Stimulated activated naive B cell treated with anti-CD40 and anti-IgM and Interleukin-4, amounts not matched to agents 10 μg/mL and 1 μg/mL and 100 μg/mL, for 72 hours (primary cell): Measurements from ENCODE around the gene ANKMY1.
A peak's percentile ranks its signal among the peaks of the same experiment; 100 is the strongest.
"Not testable (repeated sequence)": the region's sequence is repeated elsewhere in the genome, so short reads cannot be mapped to it uniquely, and the experiment has no call there.

Experiments used
- ATAC-seq, 2 donors: fragments of 150-1000 bp; cut with Tn5 transposase; replicated peaks; 2 replicates each; pipeline ENCODE4 v1.10.0; 2021; ENCODE audit warnings: moderate library complexity in 1 of 2
- DNase-seq: peaks from one replicate; pipeline ENCODE4 v3.0.0; 2021
- H3K27ac Mint-ChIP-seq: one replicate; pipeline ENCODE4 v1.8.0; 2022; ENCODE audit warnings: mild to moderate bottlenecking, mixed read lengths
- H3K27me3 Mint-ChIP-seq, 2 donors: one replicate each; pipeline ENCODE4 v1.8.0; 2022; ENCODE audit warnings: mixed read lengths in 2 of 2
- H3K36me3 Mint-ChIP-seq, 2 donors: one replicate each; pipeline ENCODE4 v1.8.0; 2022; ENCODE audit warnings: mixed read lengths in 2 of 2, mild to moderate bottlenecking in 1 of 2
- H3K4me1 Mint-ChIP-seq, 2 donors: one replicate each; pipeline ENCODE4 v1.8.0; 2022; ENCODE audit warnings: mixed read lengths in 2 of 2, mild to moderate bottlenecking in 1 of 2
- H3K4me3 Mint-ChIP-seq, 2 donors: one replicate each; pipeline ENCODE4 v1.8.0; 2022; ENCODE audit warnings: mild to moderate bottlenecking in 2 of 2, mixed read lengths in 2 of 2, moderate library complexity in 1 of 2
- H3K9me3 Mint-ChIP-seq, 2 donors: one replicate each; pipeline ENCODE4 v1.8.0; 2022; ENCODE audit warnings: mixed read lengths in 2 of 2, mild to moderate bottlenecking in 1 of 2

Gene ANKMY1

GRCh38 chr2:240563231-240563630, 5.4 kb upstream of the ANKMY1 start:
- not testable (repeated sequence) for H3K4me3 Mint-ChIP-seq, ATAC-seq, H3K9me3 Mint-ChIP-seq, H3K27me3 Mint-ChIP-seq, DNase-seq
- peaks cover 29 to 42% of the 10 kb centered on the region in 2 donors for H3K36me3 Mint-ChIP-seq
- H3K4me1 Mint-ChIP-seq: peaks cover 46 to 77% of the 10 kb centered on the region in 2 donors
- H3K27ac Mint-ChIP-seq: peak overlapping the region; percentile 31

GRCh38 chr2:240561325-240561971, 3.7 kb upstream of the ANKMY1 start:
- H3K27me3 Mint-ChIP-seq: no peaks in the 10 kb centered on the region
- peak overlapping the region; percentile 91 for H3K4me3 Mint-ChIP-seq
- peaks cover 44 to 70% of the 10 kb centered on the region in 2 donors for H3K4me1 Mint-ChIP-seq
- ATAC-seq (peak; percentile 0 to 7), DNase-seq (no peak)
- no peaks in the 10 kb centered on the region for H3K9me3 Mint-ChIP-seq
- peak overlapping the region; percentile 96 for H3K27ac Mint-ChIP-seq
- H3K36me3 Mint-ChIP-seq: peaks cover 35 to 51% of the 10 kb centered on the region in 2 donors

- ATAC-seq (peak; percentile 69 to 73), DNase-seq (peak; percentile 97)
- Mint-ChIP-seq H3K27ac (peak overlapping the region; percentile 96), H3K36me3 (peaks cover 35 to 55% of the 10 kb centered on the region in 2 donors), H3K27me3 (no peaks in the 10 kb centered on the region), H3K4me3 (peak overlapping the region; percentile 91), H3K9me3 (no peaks in the 10 kb centered on the region), H3K4me1 (peaks cover 42 to 62% of the 10 kb centered on the region in 2 donors)
Measured at GRCh38 chr2:240560480-240561324, 2.9 kb upstream of the ANKMY1 start.

- H3K36me3 Mint-ChIP-seq: peaks cover 36 to 58% of the 10 kb centered on the region in 2 donors
- peak; percentile 91 for DNase-seq
- peaks cover 38 to 56% of the 10 kb centered on the region in 2 donors for H3K4me1 Mint-ChIP-seq
- H3K27ac Mint-ChIP-seq: peak within 1 kb of the TSS; percentile 96
- no peaks in the 10 kb centered on the region for H3K27me3 Mint-ChIP-seq
- ATAC-seq: peak; percentile 75 to 76
- no peaks in the 10 kb centered on the region for H3K9me3 Mint-ChIP-seq
- H3K4me3 Mint-ChIP-seq: peak within 1 kb of the TSS; percentile 91
Measured at GRCh38 chr2:240560084-240560479, 2.3 kb upstream of the ANKMY1 start, which contains the start of gene DUSP28. DUSP28 (plus strand) TSS chr2:240560357; CDS start chr2:240560685, 328 bp downstream.

GRCh38 chr2:240559286-240559685, 1.5 kb upstream of the ANKMY1 start:
- DNase-seq (no peak), ATAC-seq (no peak)
- Mint-ChIP-seq H3K27ac (peak overlapping the region; percentile 85), H3K36me3 (peaks cover 30 to 57% of the 10 kb centered on the region in 2 donors), H3K4me1 (peaks cover 31 to 48% of the 10 kb centered on the region in 2 donors), H3K4me3 (peak overlapping the region; percentile 91), H3K27me3 (no peaks in the 10 kb centered on the region), H3K9me3 (no peaks in the 10 kb centered on the region)

- no peak for DNase-seq
- H3K27ac Mint-ChIP-seq: no peak overlapping the region
- H3K4me3 Mint-ChIP-seq: peak overlapping the region; percentile 76 to 84
- peaks cover 30 to 43% of the 10 kb centered on the region in 2 donors for H3K4me1 Mint-ChIP-seq
- no peaks in the 10 kb centered on the region for H3K27me3 Mint-ChIP-seq
- H3K36me3 Mint-ChIP-seq: peaks cover 26 to 50% of the 10 kb centered on the region in 2 donors
- H3K9me3 Mint-ChIP-seq: no peaks in the 10 kb centered on the region
- ATAC-seq: no peak
Measured at GRCh38 chr2:240558236-240558761, 511 bp upstream of the ANKMY1 start.

- ATAC-seq (no peak), DNase-seq (no peak)
- peaks cover 29 to 50% of the 10 kb centered on the region in 2 donors for H3K36me3 Mint-ChIP-seq
- peaks cover 35 to 39% of the 10 kb centered on the region in 2 donors for H3K4me1 Mint-ChIP-seq
- H3K27ac Mint-ChIP-seq: no peak overlapping the region
- H3K9me3 Mint-ChIP-seq: no peaks in the 10 kb centered on the region
- H3K4me3 Mint-ChIP-seq: peak overlapping the region in 1 of 2 donors; percentile 46
- no peaks in the 10 kb centered on the region for H3K27me3 Mint-ChIP-seq
Measured at GRCh38 chr2:240557101-240557751, 562 bp downstream of the ANKMY1 start.

- peak overlapping the region; percentile 37 for H3K27ac Mint-ChIP-seq
- no peak for ATAC-seq
- peak overlapping the region in 1 of 2 donors; percentile 48 for H3K4me3 Mint-ChIP-seq
- H3K9me3 Mint-ChIP-seq: peaks cover 0 to 2% of the 10 kb centered on the region in 2 donors
- H3K27me3 Mint-ChIP-seq: no peaks in the 10 kb centered on the region
- H3K36me3 Mint-ChIP-seq: peaks cover 35 to 53% of the 10 kb centered on the region in 2 donors
- peaks cover 37 to 39% of the 10 kb centered on the region in 2 donors for H3K4me1 Mint-ChIP-seq
- DNase-seq: no peak
Measured at GRCh38 chr2:240556553-240557100, 1.2 kb downstream of the ANKMY1 start.

GRCh38 chr2:240555541-240556250, 2.1 kb downstream of the ANKMY1 start:
- Mint-ChIP-seq H3K27ac (no peak overlapping the region), H3K4me1 (peaks cover 38% of the 10 kb centered on the region in 2 donors), H3K36me3 (peaks cover 40 to 57% of the 10 kb centered on the region in 2 donors), H3K9me3 (peaks cover 0 to 2% of the 10 kb centered on the region in 2 donors), H3K27me3 (no peaks in the 10 kb centered on the region), H3K4me3 (no peak overlapping the region)
- no peak for DNase-seq
- no peak for ATAC-seq

- Mint-ChIP-seq H3K27me3 (no peaks in the 10 kb centered on the region), H3K9me3 (peaks cover 0 to 2% of the 10 kb centered on the region in 2 donors), H3K27ac (no peak overlapping the region), H3K4me3 (no peak overlapping the region), H3K4me1 (peaks cover 36 to 38% of the 10 kb centered on the region in 2 donors), H3K36me3 (peaks cover 41 to 61% of the 10 kb centered on the region in 2 donors)
- DNase-seq: no peak
- no peak for ATAC-seq
Measured at GRCh38 chr2:240554767-240555493, 2.9 kb downstream of the ANKMY1 start.

- no peak for ATAC-seq
- no peak for DNase-seq
- H3K4me1 Mint-ChIP-seq: peaks cover 27 to 33% of the 10 kb centered on the region in 2 donors
- H3K27ac Mint-ChIP-seq: no peak overlapping the region
- H3K9me3 Mint-ChIP-seq: peaks cover 0 to 2% of the 10 kb centered on the region in 2 donors
- no peak overlapping the region for H3K4me3 Mint-ChIP-seq
- H3K36me3 Mint-ChIP-seq: peaks cover 34 to 54% of the 10 kb centered on the region in 2 donors
- H3K27me3 Mint-ChIP-seq: no peaks in the 10 kb centered on the region
Measured at GRCh38 chr2:240553956-240554480, 3.8 kb downstream of the ANKMY1 start.

- ATAC-seq (peak; percentile 48 to 51), DNase-seq (no peak)
- no peaks in the 10 kb centered on the region for H3K27me3 Mint-ChIP-seq
- H3K4me3 Mint-ChIP-seq: no peak overlapping the region
- H3K9me3 Mint-ChIP-seq: peaks cover 0 to 3% of the 10 kb centered on the region in 2 donors
- H3K4me1 Mint-ChIP-seq: peaks cover 11 to 22% of the 10 kb centered on the region in 2 donors
- H3K36me3 Mint-ChIP-seq: peaks cover 26 to 48% of the 10 kb centered on the region in 2 donors
- H3K27ac Mint-ChIP-seq: peak overlapping the region; percentile 72
Measured at GRCh38 chr2:240551811-240552210, 6.0 kb downstream of the ANKMY1 start.
